HUES48 (cell line): ENCODE measurements around the gene CGREF1.

Experiments used
- H3K27ac ChIP-seq: one replicate; pipeline ENCODE4 v1.7.0; 2013; ENCODE audit warnings: low read depth, low read length, inconsistent platforms
- H3K27me3 ChIP-seq: 2 replicates; pipeline ENCODE4 v1.6.1; 2013; ENCODE audit warnings: mild to moderate bottlenecking, low read length; ENCODE audit not compliant: control insufficient read depth, insufficient read depth
- H3K36me3 ChIP-seq: 2 replicates; pipeline ENCODE4 v1.6.1; 2013; ENCODE audit warnings: low read length; ENCODE audit not compliant: control insufficient read depth, insufficient read depth
- H3K4me1 ChIP-seq: 2 replicates; pipeline ENCODE4 v1.6.1; 2013; ENCODE audit warnings: mild to moderate bottlenecking, low read length; ENCODE audit not compliant: control insufficient read depth, insufficient read depth
- H3K4me3 ChIP-seq: 2 replicates; pipeline ENCODE4 v1.5.1; 2013; ENCODE audit warnings: mild to moderate bottlenecking, low read depth, low read length
- H3K9ac ChIP-seq: 2 replicates; pipeline ENCODE4 v1.6.1; 2013; ENCODE audit warnings: mild to moderate bottlenecking, low read depth, low read length, moderate library complexity
- H3K9me3 ChIP-seq: 2 replicates; pipeline ENCODE4 v1.6.1; 2013; ENCODE audit warnings: low read length; ENCODE audit not compliant: control insufficient read depth, insufficient read depth

The CGREF1 gene

DNA sequence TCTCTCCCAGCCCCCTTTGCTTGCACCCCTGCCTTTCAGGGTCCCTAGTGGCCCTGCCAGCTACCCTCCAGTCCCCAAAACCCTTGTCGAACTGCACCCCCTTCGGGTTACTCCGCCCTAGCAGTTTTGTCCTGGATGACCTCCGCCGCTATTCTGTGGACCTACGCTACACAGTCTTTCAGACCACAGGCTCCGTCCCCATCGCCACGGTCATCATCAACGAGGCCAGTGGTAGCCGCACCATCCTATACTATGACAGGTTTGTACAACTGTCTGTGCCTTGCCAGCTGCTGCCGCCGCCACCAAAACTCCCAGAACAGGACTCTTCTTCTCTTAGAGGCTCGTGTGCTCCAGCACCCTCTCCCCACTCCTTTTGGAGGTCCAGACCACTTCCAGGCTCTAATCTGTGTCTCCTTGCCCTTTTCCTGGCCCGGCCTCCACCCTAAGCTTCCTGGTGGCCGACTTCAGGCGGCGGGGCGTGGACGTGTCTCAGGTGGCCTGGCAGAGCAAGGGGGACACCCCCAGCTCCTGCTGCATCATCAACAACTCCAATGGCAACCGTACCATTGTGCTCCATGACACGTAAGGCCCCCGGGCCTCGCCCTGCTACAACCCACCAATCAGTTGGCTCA is 24.5 kb downstream of the CGREF1 start:
- H3K27ac ChIP-seq, result no peak overlapping the region
- no peaks in the 10 kb centered on the region for H3K9me3 ChIP-seq
- H3K36me3 ChIP-seq, result no peaks in the 10 kb centered on the region
- H3K4me1 ChIP-seq, result peaks cover 8% of the 10 kb centered on the region; the same call in 1 of the 2 replicates
- no peak overlapping the region for H3K4me3 ChIP-seq
- H3K9ac ChIP-seq, result no peak overlapping the region
- no peaks in the 10 kb centered on the region for H3K27me3 ChIP-seq

GRCh38 chr2:27093430-27094352 is 25.2 kb downstream of the CGREF1 start:
- H3K36me3 ChIP-seq, result no peaks in the 10 kb centered on the region
- H3K4me1 ChIP-seq, result peaks cover 8% of the 10 kb centered on the region; the same call in 1 of the 2 replicates
- no peak overlapping the region for H3K27ac ChIP-seq
- H3K4me3 ChIP-seq, result no peak overlapping the region
- no peaks in the 10 kb centered on the region for H3K9me3 ChIP-seq
- no peaks in the 10 kb centered on the region for H3K27me3 ChIP-seq
- no peak overlapping the region for H3K9ac ChIP-seq

DNA sequence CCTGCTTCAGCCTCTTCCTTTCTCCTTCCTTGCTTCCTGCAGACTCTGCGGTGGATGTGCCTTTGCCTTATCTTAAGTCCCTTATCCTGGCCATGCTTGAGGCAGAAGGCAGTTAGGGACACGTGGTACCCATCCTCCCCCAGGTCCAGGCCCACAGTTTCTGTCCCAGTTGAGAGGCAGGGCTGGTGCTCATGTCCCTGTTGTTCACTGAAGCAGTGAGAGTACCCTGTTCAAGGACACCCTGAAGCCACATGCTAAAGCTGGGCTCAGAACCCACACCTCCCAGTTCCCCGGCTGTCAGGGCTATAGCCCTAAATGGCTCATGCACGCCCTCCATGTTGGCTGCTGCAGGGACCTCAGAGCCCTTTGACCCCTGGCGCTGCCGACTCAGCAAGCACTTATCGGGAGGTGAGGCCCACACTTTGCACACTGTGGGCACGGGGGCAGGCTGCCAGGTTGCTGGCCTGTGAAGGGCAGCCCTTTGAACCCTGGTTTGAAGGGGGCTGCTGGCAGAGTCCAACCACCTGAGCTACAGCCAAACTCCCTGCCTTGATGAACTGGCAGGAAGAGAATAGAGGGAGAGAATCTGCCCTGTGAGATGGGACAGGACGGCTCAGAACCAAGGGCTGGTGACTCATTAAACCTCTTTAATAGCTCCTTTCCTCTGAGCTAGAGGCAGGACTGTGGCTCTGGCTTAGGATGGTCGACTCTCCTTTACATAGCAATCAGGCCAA is 26.1 kb downstream of the CGREF1 start:
- Histone ChIP-seq H3K4me3 (no peak overlapping the region), H3K9ac (no peak overlapping the region), H3K4me1 (peaks cover 8% of the 10 kb centered on the region; the same call in 1 of the 2 replicates), H3K27me3 (0 out of 2 replicates have a peak, but pooled peaks cover under 1% of the 10 kb centered on the region), H3K36me3 (no peaks in the 10 kb centered on the region), H3K9me3 (no peaks in the 10 kb centered on the region), H3K27ac (no peak overlapping the region)

GRCh38 chr2:27091746-27092695 is 26.9 kb downstream of the CGREF1 start:
- Histone ChIP-seq H3K4me1 (peaks cover 8% of the 10 kb centered on the region; the same call in 1 of the 2 replicates), H3K27me3 (peaks cover 4% of the 10 kb centered on the region; the same call in 1 of the 2 replicates), H3K27ac (no peak overlapping the region), H3K9ac (no peak overlapping the region), H3K4me3 (no peak overlapping the region), H3K9me3 (no peaks in the 10 kb centered on the region), H3K36me3 (no peaks in the 10 kb centered on the region)

GRCh38 chr2:27089111-27089954 is 29.6 kb downstream of the CGREF1 start:
- peaks cover 16% of the 10 kb centered on the region for H3K27me3 ChIP-seq
- no peaks in the 10 kb centered on the region for H3K36me3 ChIP-seq
- 0 out of 2 replicates have a peak, but pooled peaks cover 5% of the 10 kb centered on the region for H3K4me1 ChIP-seq
- H3K9me3 ChIP-seq, result no peaks in the 10 kb centered on the region
- H3K27ac ChIP-seq, result no peak overlapping the region
- no peak overlapping the region for H3K4me3 ChIP-seq
- no peak overlapping the region for H3K9ac ChIP-seq

DNA sequence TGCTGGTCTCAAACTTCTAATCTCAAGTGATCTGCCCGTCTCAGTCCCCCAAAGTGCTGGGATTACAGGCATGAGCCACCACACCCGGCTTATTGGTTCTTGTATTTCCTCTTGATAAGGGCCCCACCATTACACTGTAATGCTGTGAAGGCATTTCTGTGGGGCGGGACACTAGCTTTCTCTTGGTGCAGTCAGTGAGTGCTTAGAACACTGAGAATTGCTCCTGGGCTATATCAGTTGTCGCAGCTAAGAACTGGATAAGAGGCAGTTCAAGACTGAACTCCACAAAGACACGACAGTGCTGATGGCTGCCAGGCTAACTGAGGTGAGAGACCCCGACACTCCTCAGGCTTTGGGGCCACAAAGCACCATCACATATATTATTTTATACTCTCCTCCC is 30.3 kb downstream of the CGREF1 start:
- H3K4me1 ChIP-seq, result 0 out of 2 replicates have a peak, but pooled peaks cover 5% of the 10 kb centered on the region
- peaks cover 16% of the 10 kb centered on the region for H3K27me3 ChIP-seq
- H3K36me3 ChIP-seq, result no peaks in the 10 kb centered on the region
- H3K4me3 ChIP-seq, result no peak overlapping the region
- H3K9me3 ChIP-seq, result no peaks in the 10 kb centered on the region
- no peak overlapping the region for H3K9ac ChIP-seq
- no peak overlapping the region for H3K27ac ChIP-seq

- H3K36me3 ChIP-seq, result no peaks in the 10 kb centered on the region
- H3K9me3 ChIP-seq, result no peaks in the 10 kb centered on the region
- 0 out of 2 replicates have a peak, but pooled peaks cover 5% of the 10 kb centered on the region for H3K4me1 ChIP-seq
- H3K4me3 ChIP-seq, result peak overlapping the region; percentile 76; the same call in 1 of the 2 replicates
- peaks cover 16% of the 10 kb centered on the region for H3K27me3 ChIP-seq
- no peak overlapping the region for H3K27ac ChIP-seq
- no peak overlapping the region for H3K9ac ChIP-seq
Observed at GRCh38 chr2:27087823-27088410, 31.0 kb downstream of the CGREF1 start.

DNA sequence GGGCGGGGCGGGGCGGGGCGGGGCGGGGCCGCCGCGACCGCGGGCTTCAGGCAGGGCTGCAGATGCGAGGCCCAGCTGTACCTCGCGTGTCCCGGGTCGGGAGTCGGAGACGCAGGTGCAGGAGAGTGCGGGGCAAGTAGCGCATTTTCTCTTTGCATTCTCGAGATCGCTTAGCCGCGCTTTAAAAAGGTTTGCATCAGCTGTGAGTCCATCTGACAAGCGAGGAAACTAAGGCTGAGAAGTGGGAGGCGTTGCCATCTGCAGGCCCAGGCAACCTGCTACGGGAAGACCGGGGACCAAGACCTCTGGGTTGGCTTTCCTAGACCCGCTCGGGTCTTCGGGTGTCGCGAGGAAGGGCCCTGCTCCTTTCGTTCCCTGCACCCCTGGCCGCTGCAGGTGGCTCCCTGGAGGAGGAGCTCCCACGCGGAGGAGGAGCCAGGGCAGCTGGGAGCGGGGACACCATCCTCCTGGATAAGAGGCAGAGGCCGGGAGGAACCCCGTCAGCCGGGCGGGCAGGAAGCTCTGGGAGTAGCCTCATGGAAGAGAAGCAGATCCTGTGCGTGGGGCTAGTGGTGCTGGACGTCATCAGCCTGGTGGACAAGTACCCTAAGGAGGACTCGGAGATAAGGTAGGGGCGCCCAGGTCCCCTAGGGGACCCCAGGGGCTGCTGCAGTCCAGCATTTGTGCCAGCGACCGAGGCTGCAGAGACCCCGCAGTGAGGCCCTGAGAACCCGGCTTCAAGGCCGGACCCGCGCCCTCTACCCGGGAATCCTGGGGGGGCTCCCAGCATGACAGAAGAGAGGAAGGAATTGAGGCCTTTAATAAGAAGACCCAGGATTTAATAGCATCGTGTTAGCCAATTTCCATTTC is 32.0 kb downstream of the CGREF1 start, which contains the start of gene KHK:
TSS of gene KHK (plus strand) at position 49 of the 870 bp plus-strand sequence. CDS start at position 537, 488 bp downstream.
- Histone ChIP-seq H3K4me3 (peak within 1 kb of the TSS; percentile 76), H3K9me3 (no peaks in the 10 kb centered on the region), H3K27me3 (peaks cover 16% of the 10 kb centered on the region), H3K4me1 (0 out of 2 replicates have a peak, but pooled peaks cover 5% of the 10 kb centered on the region), H3K9ac (peak within 1 kb of the TSS; percentile 57; the same call in 1 of the 2 replicates), H3K27ac (peak within 1 kb of the TSS; percentile 75), H3K36me3 (no peaks in the 10 kb centered on the region)
